IPS-18c (cell line): ENCODE data around the gene PLCD1.

Experiments
- H3K4me3 ChIP-seq: 2 replicates; pipeline ENCODE4 v1.7.0; 2013; ENCODE audit warnings: low read depth, mild to moderate bottlenecking, low read length, moderate library complexity; ENCODE audit not compliant: insufficient read depth
- H3K9me3 ChIP-seq: one replicate; pipeline ENCODE4 v1.6.1; 2013; ENCODE audit warnings: mild to moderate bottlenecking, low read length, moderate library complexity; ENCODE audit not compliant: control insufficient read depth, insufficient read depth

The PLCD1 gene

DNA sequence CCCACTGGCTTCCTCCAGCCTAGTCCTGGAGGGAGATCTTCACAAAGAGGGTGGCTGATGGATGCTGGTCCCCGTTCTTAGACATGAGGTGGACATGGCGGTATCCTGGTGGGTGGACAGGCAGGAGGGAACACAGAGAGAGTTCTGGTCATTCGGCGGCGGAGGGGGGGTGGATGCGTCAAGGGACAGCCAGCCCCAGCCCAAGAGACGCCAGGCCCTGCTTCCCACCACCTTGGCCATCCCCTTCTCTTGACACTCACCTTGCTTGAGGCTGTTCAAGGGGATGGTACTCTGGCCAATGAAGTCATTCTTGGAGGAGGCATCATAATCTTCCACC, 21.7 kb downstream of the PLCD1 start:
- Histone ChIP-seq H3K9me3 (no peaks in the 10 kb centered on the region), H3K4me3 (no peak overlapping the region)

DNA sequence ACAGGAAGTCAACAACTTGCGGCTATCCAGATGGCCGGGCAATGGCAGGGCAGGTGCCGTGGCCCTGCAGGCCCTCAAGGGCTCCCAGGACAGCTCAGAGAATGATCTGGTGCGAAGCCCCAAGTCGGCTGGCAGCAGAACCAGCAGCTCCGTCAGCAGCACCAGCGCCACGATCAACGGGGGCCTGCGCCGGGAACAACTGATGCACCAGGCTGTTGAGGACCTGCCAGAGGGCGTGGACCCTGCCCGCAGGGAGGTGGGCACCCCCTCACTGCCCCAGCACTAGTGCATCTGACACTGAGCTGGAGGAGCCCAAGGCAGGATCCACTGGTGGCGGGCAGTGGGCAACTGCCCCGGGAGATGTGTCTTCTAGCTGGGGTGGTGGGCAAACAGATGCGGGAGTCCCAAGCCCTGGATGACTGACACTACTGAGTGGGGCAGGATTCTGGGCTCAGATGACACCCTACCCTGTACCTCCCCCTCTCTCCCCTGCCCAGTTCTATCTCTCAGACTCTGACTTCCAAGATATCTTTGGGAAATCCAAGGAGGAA, 22.9 kb downstream of the PLCD1 start:
- no peak overlapping the region for H3K4me3 ChIP-seq

DNA sequence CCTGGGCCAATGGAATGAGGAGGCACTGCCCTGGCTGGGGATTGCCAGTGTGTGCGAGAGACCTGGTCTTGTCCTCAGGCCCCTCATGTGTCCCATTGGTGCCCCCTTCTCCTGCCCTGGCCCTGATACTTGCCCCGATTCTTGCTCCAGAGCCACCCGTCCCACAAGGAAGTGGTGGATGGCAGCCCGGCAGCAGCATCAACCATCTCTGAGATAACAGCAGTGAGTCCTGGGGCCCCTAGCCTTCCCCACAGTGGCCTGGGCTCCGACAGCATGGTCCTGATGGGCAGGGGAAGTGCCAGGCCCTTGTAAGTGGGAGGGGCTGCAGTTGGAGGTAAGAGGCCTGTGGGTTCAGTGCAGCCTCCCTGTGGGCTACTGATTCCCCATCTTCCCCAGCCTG, 23.4 kb downstream of the PLCD1 start:
- Histone ChIP-seq H3K9me3 (no peaks in the 10 kb centered on the region), H3K4me3 (no peak overlapping the region)

More for the DNA sequence above, 22.9 kb downstream of the PLCD1 start:
- no peaks in the 10 kb centered on the region for H3K9me3 ChIP-seq

DNA sequence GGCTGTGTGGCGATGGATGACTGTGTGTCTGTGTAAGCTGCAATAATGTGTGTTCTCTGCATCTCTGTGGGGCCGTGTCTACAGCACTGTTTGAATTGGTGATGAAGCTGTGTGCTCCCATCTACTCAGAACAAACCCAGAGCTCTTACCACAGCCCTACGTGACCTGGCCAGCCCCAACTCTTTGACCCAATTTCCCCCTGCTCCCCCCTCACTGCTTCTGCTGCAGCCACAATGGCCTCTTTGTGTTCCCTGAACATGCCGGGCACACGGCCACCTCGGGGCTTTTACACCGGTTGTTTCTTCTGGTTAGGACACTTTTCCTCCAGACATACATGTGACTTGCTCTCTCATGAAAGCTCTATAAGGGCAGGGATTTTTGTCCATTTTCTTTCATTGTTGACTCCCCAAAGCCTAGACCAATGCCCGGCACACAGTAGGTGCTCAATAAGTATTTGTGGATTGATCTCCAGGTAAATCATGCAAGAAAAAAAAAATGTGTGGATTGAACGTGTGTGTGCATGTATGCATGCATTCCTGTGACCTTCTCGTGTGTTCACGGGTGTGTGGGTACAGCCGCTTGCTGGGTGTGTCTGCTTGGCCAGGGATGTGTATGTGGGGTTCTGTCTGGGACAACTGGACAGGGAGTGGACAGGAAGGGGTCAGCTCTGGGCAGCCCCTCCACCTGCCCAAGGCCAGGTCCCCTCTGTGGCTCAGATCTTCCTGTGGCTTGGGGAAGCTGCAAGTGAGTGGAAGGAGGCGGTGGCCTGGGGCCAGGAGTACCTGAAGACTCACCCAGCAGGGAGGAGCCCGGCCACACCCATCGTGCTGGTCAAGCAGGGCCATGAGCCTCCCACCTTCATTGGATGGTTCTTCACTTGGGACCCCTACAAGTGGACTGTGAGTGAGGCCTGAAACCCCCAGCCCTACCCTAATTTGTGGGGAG, 24.1 kb downstream of the PLCD1 start:
- no peaks in the 10 kb centered on the region for H3K9me3 ChIP-seq
- no peak overlapping the region for H3K4me3 ChIP-seq

DNA sequence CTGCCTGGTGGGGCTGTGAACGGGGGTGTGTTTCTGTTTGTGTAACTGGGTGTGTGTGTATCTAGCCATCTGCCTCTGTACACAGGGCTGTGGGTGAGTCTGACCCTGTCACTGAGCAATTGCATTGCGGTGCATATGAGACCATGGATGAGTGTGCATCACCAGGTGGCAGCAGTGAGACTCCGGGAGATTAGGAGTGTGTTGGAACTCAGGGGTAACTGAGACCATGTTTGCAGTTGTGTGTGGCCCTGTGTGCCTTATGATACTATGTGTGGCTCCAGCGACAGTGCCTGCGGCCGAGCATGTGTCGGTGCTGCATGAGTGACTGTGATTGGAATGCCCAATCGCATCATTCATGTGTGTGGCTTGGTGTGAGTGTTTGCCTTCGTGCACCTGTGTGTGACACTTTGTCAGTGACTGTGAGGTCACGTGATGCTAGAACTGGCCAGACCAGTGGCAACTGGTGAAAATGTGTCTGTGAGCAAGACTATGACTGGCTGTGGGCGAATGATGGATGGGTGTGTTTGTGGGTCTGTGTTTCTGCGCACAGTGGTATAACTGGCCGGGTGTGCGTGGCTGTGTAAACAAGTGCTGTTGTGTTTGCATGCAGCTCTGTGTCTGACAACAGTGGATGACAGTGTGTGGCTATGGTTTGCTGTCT, 24.9 kb downstream of the PLCD1 start:
- Histone ChIP-seq H3K9me3 (no peaks in the 10 kb centered on the region), H3K4me3 (no peak overlapping the region)

DNA sequence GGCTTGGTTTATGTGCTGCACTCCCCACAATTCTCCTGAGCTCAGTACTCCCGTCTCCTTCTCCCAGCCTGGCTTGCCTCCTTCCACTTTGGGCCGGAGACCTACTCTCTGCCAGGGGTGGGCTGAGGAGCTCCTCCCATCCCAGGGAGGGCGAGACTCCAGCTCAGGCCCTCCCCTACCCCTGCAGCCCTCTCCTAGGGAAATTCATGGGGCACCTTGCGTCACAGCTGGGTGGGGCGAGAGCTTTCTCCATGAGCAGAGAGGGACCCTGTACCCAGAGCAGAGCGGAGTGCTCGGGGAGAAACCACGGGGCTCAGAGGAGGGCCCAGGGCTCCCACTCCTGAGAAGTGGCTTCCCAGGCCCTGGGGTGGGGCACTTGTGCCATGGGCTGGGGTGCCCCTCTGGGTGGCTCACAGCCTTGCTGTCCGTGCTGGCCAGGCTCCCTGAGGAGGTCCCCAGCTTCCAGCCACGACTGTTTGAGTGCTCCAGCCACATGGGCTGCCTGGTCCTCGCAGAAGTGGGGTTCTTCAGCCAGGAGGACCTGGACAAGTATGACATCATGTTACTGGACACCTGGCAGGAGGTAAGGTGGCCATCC, 25.5 kb downstream of the PLCD1 start:
- no peaks in the 10 kb centered on the region for H3K9me3 ChIP-seq

DNA sequence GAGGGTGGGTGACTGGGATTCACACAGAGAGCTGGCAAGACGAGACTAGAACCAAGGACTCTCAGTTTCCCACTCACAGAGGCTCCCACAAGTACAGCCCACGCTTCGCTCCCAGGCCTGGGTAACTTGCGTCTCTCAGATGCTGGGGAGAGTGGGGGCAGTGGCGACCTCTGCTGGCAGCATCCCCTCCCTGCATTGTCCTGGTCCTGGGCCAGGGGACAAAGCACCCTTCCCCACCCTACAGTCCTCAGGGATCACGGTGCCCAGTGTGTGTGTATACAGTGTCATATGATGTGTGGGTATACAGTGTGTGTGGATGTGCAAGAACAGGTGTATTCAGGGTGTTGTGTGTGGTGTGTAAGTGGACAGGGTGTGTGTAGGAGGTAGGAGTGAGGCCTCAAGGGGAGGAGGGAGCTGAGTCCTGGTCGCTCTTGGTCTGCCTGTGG, 26.0 kb downstream of the PLCD1 start:
- no peak overlapping the region for H3K4me3 ChIP-seq

More for the DNA sequence above, 25.5 kb downstream of the PLCD1 start:
- no peak overlapping the region for H3K4me3 ChIP-seq

DNA sequence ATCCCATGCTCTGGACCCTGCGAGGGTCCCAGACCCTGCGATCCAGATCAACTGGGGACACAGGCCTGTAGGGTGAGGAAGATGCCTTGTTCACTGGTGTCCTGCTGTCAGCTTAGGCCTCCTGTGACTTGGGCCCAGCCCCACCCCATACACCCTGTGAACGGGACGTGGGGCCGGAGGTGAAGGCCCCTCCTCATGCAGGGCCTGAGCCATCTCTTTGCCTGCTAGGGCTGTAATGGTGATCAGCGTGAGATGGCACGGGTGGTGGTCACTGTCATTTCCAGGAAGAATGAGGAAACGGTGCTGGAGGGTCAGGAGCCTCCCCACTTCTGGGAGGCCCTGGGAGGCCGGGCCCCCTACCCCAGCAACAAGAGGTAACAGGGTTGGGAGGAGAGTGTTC, 26.5 kb downstream of the PLCD1 start:
- H3K4me3 ChIP-seq: no peak overlapping the region
- no peaks in the 10 kb centered on the region for H3K9me3 ChIP-seq

More for the DNA sequence above, 26.0 kb downstream of the PLCD1 start:
- H3K9me3 ChIP-seq: no peaks in the 10 kb centered on the region

DNA sequence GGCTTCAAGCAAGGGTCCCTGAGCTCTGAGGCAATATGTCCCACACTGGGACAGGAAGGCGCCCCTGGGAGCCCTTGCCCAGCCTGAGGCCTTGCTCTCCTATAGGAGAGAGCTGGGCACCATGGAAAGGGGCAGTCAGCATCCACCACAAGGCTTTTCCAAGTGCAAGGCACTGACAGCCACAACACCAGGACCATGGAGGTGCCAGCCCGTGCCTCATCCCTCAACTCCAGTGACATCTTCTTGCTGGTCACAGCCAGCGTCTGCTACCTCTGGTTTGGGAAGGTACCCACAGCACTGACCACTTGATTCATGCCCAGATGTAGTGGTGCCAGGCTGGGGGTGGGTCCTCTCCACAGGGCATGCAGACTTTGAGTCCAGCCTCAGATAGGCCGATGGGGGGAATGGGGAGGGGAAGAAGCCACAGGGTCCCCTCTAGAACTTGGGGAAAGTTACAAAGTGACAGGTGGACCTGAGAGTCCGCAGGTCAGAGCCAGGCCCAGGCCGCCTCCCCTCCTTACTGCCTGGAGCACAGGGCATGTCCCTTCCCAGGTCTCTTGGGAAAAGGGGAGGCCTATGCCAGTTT, 27.1 kb downstream of the PLCD1 start:
- Histone ChIP-seq H3K4me3 (no peak overlapping the region), H3K9me3 (no peaks in the 10 kb centered on the region)

DNA sequence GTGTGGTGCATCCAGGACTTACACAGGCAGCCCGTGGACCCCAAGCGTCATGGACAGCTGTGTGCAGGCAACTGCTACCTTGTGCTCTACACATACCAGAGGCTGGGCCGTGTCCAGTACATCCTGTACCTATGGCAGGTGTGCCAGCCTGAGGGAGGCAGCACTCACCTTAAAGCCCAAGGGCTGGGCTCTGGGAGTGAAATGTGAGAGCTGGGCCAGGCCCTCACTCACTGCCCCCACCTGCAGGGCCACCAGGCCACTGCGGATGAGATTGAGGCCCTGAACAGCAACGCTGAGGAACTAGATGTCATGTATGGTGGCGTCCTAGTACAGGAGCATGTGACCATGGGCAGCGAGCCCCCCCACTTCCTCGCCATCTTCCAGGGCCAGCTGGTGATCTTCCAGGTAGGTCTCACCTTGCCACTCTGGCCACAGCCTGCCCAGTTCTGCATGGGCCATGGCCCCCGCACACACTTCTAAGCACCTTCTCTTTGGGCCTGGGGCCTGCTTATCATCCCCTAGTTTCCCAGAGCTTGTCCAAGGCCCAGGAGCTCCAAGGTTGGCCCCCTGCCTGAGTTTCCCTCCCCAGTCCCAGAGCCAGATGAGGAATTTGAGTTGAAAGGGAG, 27.9 kb downstream of the PLCD1 start:
- H3K4me3 ChIP-seq: no peak overlapping the region

DNA sequence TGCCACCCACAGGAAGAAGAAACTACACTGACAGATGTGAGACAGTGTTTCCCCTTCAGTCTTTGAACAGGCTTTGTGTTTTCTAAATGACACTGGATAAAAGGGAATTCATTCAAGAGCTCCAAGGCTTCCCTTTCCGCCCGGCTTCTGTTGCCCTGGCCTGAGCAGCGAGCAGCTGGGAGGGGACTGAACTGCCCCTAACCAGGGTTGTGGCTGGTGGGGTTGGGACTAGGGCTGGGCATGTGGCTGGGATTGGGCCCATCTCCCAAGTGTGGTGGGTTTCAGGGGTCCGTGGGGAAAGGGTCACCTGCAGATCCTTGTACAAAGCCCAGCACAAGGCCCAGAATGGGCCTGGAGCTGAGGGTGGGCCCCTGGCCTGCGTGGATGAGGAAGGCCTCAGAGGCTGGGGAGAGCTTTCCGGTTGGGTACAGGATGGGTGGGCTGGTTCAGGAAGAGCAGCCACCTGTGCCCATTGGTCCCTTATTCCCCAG, 28.4 kb downstream of the PLCD1 start:
- H3K9me3 ChIP-seq: no peaks in the 10 kb centered on the region
- no peak overlapping the region for H3K4me3 ChIP-seq

More for the DNA sequence above, 27.9 kb downstream of the PLCD1 start:
- H3K9me3 ChIP-seq: no peaks in the 10 kb centered on the region

DNA sequence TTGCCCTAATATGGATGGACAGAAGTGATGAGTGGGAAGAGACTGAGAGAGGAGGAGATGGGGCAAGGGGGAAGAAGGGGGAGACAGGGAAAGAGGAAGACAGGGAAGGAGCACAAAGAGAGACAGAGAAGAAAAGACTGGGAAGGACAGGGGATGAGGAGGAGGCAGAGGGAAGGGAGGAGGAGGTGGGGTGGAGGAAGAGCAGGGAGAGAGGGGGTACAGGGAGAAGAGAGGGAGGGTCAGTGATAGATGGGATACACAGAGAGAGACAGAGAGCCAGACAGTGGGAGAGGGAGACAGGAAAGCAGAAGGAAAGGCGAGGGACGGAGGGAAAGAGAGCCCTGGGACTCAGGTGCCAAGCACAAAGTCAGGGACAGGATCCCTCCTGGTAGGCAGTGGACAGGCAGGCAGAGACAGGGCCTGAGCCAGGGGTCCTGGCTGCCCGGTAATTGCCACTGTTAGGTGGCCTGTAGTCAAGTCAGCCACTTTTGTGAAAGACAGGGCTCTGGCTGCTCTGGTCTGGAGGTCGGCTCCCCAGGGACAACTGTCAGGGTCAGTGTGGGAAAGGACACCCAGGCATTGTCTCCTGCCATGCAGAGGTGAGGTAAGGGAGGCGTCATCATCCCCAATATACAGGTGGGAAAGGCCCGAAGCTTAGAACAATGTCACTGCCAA, 29.1 kb downstream of the PLCD1 start:
- no peak overlapping the region for H3K4me3 ChIP-seq

DNA sequence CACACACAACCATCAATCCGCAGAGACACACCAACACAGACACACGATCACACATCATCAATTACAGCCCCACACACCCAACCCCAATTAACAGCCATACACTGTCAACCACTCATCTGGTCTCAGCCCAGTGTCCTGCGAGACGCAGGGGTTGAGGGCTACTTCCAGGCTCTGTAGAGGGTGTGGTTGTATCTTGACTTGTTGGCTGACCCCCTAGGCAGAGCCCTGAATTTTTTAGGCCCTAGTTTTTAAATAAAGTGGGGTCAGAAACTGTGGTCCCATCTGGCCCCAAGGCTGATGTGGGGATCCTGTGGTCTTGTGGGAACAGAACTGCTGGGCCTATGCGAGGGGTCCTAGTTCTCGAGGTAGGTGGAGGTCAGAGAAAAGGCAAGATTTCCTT, 29.6 kb downstream of the PLCD1 start:
- no peaks in the 10 kb centered on the region for H3K9me3 ChIP-seq
- no peak overlapping the region for H3K4me3 ChIP-seq

More for the DNA sequence above, 29.1 kb downstream of the PLCD1 start:
- no peaks in the 10 kb centered on the region for H3K9me3 ChIP-seq

DNA sequence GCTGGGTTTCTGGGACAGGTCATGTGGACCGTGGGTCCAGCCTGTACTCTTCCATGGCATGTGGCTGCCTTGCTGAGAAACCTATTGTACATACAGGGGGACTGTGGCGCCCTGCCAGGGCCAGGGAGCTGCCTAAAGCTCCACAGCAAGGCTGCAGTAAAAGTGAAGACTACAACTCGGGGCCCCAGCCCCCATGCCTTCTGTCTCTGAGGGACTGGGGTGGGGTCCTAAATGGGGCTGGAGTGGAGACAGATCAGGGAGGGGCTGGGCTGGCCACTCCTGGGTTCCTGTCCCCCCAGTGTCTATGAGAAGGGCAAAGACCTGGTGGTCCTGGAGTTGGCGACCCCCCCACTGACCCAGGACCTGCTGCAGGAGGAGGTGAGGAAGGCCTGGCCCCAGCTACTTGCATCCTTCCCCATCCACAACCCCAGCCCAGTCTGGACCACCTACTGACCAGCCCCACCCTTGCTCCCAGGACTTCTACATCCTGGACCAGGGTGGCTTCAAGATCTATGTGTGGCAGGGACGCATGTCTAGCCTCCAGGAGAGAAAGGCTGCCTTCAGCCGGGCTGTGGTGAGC, 31.6 kb downstream of the PLCD1 start:
- Histone ChIP-seq H3K4me3 (no peak overlapping the region), H3K9me3 (no peaks in the 10 kb centered on the region)

DNA sequence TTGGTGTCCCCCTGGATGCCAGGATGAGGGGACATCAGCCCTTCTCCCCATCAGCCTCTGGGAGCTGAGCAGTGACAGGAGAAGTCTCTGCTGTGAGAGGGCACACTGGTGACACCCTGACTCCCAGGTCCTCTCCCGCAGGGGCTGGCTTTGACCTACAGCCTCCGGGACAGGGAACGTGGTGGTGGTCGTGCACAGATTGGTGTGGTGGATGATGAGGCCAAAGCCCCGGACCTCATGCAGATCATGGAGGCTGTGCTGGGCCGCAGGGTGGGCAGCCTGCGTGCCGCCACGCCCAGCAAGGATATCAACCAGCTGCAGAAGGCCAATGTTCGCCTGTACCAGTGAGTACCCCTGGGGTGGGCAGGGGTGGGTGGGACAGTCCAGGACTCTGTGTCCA, 32.1 kb downstream of the PLCD1 start:
- H3K9me3 ChIP-seq: no peaks in the 10 kb centered on the region

DNA sequence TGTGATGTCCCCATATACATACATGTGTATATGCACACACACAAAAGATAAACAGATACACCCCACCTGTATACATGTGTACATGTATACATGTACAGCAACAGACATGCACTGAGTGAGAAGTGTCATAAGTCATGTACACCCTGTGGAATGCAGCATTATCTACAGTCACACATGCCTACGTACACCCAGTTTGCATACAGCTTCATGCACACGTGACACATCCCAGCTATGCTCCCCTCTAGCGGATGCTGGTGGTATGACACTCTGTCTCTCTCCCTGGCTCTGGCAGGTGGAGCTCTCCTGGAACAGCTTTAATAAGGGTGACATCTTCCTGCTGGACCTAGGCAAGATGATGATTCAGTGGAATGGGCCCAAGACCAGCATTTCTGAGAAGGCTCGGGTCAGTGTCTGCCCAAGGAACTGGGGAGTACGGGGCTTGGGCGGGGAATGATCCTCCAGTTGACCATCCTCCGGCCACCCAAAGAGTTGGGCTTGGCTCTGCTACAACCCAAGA, 32.6 kb downstream of the PLCD1 start:
- no peaks in the 10 kb centered on the region for H3K9me3 ChIP-seq
- no peak overlapping the region for H3K4me3 ChIP-seq

More for the DNA sequence above, 32.1 kb downstream of the PLCD1 start:
- no peak overlapping the region for H3K4me3 ChIP-seq
